Activated T-helper 2 cell treated with anti-CD3 and anti-CD28 coated beads, Interferon-gamma antibody, Interleukin-2, Interleukin-4, amounts not matched to agents 10 μg/mL and 5 μg/mL and 100 μg/mL, durations not matched to agents 14 hours and 24 hours and 36 hours (primary cell): ENCODE measurements around the gene VPS37B. TPM values are rescaled to one million over a fixed set of nuclear protein-coding genes. Genes with fewer than 3 reads are reported as not detected.

ENCODE experiments used
- DNase-seq: peaks from one replicate; pipeline ENCODE4 v3.0.0; 2021; ENCODE audit warnings: low spot score
- H3K27ac Mint-ChIP-seq: one replicate; pipeline ENCODE4 v1.8.0; 2021; ENCODE audit warnings: mixed read lengths
- H3K27me3 Mint-ChIP-seq: one replicate; pipeline ENCODE4 v1.8.0; 2021; ENCODE audit warnings: low read depth, mixed read lengths
- H3K36me3 Mint-ChIP-seq: one replicate; pipeline ENCODE4 v1.8.0; 2021; ENCODE audit warnings: low read depth, mixed read lengths
- H3K4me1 Mint-ChIP-seq: one replicate; pipeline ENCODE4 v1.8.0; 2021; ENCODE audit warnings: low read depth, mixed read lengths
- H3K4me3 Mint-ChIP-seq: one replicate; pipeline ENCODE4 v1.8.0; 2021; ENCODE audit warnings: low read depth, mild to moderate bottlenecking, moderate library complexity, mixed read lengths
- H3K9me3 Mint-ChIP-seq: one replicate; pipeline ENCODE4 v1.8.0; 2021; ENCODE audit warnings: mixed read lengths
- intact Hi-C: fragments of 100-400 bp; cut with micrococcal nuclease; formaldehyde crosslinking; loops from one replicate; pipeline ENCODE4 v1.15.1; 2023
- total RNA-seq: library from RNA; stranded (reverse); gene quantifications from 2 replicates; pipeline ENCODE4 v1.2.3, GENCODE V29; 2022

VPS37B gene
- total RNA-seq, 1 donor from 2014 or later = 11.7 TPM

GRCh38 chr12:122839907-122840554, 55.9 kb downstream of the VPS37B start:
- H3K36me3 Mint-ChIP-seq = peaks cover 14% of the 10 kb centered on the region
- intact Hi-C loops = no loop called here
- H3K4me1 Mint-ChIP-seq = peaks cover 13% of the 10 kb centered on the region
- no peaks in the 10 kb centered on the region for H3K27me3 Mint-ChIP-seq
- no peak for DNase-seq
- H3K9me3 Mint-ChIP-seq = no peaks in the 10 kb centered on the region
- no peak overlapping the region for H3K27ac Mint-ChIP-seq
- no peak overlapping the region for H3K4me3 Mint-ChIP-seq

DNA sequence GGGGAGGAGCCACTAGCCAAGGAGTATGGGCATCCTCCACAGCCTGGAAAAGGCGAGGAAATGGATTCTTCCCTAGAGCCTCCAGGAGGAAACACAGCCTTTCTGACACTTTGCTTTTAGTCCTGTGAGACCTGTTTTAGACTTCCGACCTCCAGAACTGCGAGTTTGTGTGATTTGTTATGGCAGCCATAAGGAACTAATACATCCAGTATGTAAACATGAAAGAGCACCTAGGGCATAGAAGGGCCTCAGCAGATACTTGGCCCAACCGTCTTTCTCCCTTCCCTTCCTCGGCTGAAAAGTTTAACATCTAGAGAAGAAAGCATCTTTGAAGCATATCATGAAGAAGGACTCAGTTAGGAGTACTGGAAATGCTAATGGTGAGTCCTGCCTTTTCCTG, 57.1 kb downstream of the VPS37B start:
- Mint-ChIP-seq H3K27ac (no peak overlapping the region), H3K4me3 (no peak overlapping the region), H3K36me3 (peaks cover 14% of the 10 kb centered on the region), H3K27me3 (peaks cover 8% of the 10 kb centered on the region), H3K4me1 (peaks cover 22% of the 10 kb centered on the region), H3K9me3 (no peaks in the 10 kb centered on the region)
- DNase-seq = no peak
- intact Hi-C loops = no loop called here

DNA sequence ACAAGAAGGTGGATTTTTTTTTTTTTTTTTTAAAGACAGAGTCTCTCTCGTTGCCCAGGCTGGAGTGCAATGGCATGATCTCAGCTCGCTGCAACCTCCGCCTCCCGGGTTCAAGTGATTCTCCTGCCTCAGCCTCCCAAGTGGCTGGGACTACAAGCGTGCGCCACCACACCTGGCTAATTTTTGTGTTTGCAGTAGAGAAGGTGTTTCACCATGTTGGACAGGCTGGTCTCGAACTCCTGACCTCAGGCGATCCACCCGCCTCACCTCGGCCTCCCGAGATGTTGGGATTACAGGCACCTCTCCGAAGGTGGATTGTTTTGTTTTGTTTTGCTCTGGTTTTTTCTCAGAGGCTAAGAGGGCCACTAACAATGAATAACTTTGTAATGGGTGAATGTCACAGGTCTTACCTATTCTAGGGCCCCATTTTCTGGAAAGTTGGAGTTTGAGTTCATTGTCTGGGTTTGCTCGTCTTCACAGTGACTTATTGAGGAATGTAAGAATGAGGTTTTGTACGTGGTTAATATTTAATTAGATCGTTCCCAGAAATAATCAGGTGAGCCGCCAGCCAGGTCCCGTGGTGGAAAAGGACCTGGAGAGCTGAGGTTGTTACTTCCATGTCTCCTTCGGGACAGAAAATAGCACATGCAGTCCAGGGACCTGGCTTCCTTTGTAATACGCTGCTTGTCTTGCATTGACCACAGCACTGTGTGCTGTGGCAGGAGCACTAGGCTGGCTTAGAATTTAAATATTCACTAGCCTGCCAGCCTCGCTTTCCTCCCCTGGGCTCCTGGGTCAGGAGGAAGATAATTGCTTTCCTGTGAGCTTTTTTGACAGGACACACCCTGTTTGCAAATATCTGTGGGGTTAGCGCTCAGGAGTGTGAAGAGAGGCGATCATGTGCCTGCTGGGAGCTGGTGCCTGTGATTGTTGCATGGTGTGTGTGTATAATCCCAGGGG, 58.3 kb downstream of the VPS37B start:
- Mint-ChIP-seq H3K4me1 (peaks cover 23% of the 10 kb centered on the region), H3K27me3 (peaks cover 14% of the 10 kb centered on the region), H3K4me3 (peak overlapping the region; percentile 27), H3K9me3 (no peaks in the 10 kb centered on the region), H3K36me3 (peaks cover 14% of the 10 kb centered on the region), H3K27ac (no peak overlapping the region)
- no peak for DNase-seq
- intact Hi-C loops = no loop called here

DNA sequence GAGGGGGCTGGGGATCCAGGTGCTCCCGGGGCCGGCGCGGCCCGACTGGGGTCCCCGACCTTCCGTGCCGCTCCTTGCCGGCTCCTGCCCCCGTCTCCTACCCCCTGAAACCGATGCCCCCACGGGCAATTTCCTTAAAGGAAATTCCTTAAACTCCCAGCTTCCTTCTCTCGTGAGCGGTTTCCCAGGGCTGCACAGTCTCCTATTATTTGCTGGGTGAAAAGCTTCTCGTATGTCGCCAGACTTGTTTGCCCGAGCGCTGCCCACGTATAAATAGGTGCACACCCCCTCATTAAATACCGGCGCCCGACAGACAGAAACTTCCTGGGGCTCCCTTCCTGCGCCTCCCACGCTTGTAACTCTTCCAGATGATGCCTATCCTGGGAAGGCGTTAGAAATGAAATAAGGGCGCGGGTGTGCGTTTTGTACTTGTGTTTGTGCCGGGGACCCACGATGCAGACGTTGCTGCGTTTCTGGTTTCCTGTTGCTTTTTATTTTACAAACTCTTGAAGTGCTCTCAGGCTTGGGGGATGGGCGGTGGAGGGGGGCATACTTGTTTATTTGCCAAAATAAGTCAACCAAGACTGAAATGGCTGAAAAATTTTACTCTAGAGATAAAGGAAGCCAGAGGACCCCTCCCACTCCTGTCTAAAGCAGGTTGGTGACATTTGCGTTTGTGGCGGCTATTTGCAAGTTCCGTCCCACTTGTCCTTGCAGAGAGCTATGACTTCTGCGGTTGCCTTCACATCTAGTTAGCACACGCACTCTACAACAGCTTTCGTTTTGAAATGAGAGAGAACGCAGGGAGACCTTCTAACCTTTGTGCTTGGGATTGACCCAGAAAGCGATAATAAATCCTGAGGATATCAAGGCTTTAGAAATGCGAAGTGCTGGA, 59.6 kb downstream of the VPS37B start:
- Mint-ChIP-seq H3K4me1 (peaks cover 23% of the 10 kb centered on the region), H3K9me3 (no peaks in the 10 kb centered on the region), H3K36me3 (peaks cover 14% of the 10 kb centered on the region), H3K4me3 (peak overlapping the region; percentile 90), H3K27ac (peak overlapping the region; percentile 85), H3K27me3 (peaks cover 14% of the 10 kb centered on the region)
- intact Hi-C loops = no loop called here
- DNase-seq = peak; percentile 59

DNA sequence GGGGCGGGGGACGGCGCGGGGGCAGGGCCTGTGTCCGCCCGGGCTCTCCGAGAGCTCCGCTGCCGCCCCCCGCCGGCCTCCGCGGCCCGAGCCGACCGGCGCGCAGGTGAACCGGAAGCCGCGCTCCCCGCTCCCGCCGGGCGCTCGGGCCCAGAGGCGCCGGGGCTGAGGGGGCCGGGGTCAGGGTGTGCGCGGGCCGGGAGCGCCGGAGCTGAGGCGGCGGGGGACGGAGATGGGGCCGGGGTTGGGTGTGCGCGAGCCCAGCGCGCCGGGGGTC, 60.2 kb downstream of the VPS37B start:
- no peak overlapping the region for H3K4me3 Mint-ChIP-seq
- intact Hi-C loops = no loop called here

GRCh38 chr12:122834921-122835749, 60.8 kb downstream of the VPS37B start, which contains the start of gene HIP1R:
HIP1R (plus strand) TSS chr12:122835457; CDS start chr12:122835551, 94 bp downstream.
- H3K4me3 Mint-ChIP-seq = peak within 1 kb of the TSS; percentile 91
- peak within 1 kb of the TSS; percentile 85 for H3K27ac Mint-ChIP-seq
- no peaks in the 10 kb centered on the region for H3K9me3 Mint-ChIP-seq
- peaks cover 23% of the 10 kb centered on the region for H3K4me1 Mint-ChIP-seq
- intact Hi-C loops = no loop called here
- H3K27me3 Mint-ChIP-seq = peaks cover 17% of the 10 kb centered on the region
- peak; percentile 48 for DNase-seq
- H3K36me3 Mint-ChIP-seq = peaks cover 14% of the 10 kb centered on the region

More for the DNA sequence above, 60.2 kb downstream of the VPS37B start:
- Mint-ChIP-seq H3K4me1 (peaks cover 23% of the 10 kb centered on the region), H3K27ac (no peak overlapping the region), H3K9me3 (no peaks in the 10 kb centered on the region), H3K36me3 (peaks cover 14% of the 10 kb centered on the region), H3K27me3 (peaks cover 16% of the 10 kb centered on the region)
- DNase-seq = no peak

DNA sequence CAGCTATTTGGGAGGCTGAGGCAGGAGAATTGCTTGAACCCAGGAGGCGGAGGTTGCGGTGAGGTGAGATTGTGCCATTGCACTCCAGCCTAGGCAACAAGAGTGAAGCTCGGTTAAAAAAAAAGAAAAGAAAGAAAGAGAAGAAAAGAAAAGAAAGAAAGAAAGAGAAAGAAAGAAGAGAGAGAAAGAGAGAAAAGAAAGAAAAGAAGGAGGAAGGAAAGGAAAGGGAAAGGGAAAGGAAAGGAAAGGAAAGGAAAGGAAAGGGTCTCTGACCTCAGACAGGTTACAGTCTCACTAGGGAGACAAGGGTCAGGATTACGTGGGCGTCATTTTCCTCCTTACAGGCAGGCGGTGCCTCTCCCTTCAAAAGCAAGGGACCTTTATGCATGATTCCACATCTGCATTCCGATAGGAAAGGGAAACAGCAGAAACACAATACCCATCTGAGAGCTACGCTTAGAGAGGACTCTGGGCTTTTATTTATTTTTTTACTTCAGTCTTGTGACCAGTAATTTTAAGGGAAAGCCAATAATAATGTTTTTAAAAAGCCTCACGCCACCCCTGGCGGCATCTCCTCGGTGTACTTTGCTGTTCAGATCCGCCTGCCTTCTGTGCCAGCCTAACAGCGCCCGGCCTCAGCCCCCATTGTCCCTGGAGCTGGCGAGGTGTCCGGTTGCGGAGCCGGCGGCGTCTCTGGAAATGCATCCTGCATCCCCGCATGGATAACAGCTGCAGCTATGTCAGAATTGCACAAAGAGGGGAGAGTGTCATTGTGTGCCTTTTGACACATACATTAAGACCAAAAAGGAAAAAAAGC, 61.6 kb downstream of the VPS37B start:
- Mint-ChIP-seq H3K9me3 (no peaks in the 10 kb centered on the region), H3K4me1 (peaks cover 23% of the 10 kb centered on the region), H3K27ac (peak overlapping the region; percentile 77), H3K36me3 (peaks cover 14% of the 10 kb centered on the region), H3K27me3 (peaks cover 23% of the 10 kb centered on the region), H3K4me3 (peak overlapping the region; percentile 91)
- intact Hi-C loops = no loop called here
- no peak for DNase-seq

DNA sequence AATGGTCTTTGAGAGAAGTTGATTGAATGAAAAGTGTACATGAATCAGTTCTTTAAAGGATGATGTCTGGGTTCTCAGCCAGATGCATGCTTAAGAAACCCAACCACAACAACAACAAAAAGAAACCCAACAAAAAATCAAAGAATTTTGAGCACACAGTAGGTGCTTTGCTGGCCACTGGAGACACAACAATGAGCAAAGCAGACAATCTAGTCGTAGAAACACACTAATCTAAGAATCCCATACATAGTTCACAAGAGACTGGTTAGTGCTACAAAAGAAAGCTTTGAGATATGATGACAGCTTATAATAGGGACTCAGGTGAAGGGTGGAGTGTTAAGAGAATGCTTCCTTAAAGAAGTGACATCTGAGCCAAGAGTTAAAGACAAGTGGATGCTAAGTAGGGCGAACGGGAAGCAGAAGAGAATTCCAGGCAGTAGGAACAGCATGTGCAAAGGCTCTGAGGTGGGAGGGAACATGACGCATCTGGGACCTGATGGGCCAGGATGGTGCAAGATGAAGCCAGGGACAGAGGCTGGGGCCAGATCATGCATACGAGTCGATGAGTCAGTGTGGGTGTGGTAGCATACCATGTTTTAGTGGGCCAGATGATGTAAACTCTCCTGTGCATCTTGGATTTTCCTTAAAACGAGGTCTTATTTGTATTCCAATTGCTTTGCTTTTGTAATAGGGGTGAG, 65.3 kb downstream of the VPS37B start:
- Mint-ChIP-seq H3K27ac (no peak overlapping the region), H3K27me3 (peaks cover 37% of the 10 kb centered on the region), H3K4me3 (no peak overlapping the region), H3K9me3 (no peaks in the 10 kb centered on the region), H3K4me1 (peaks cover 12% of the 10 kb centered on the region), H3K36me3 (no peaks in the 10 kb centered on the region)
- no peak for DNase-seq
- intact Hi-C loops = no loop called here

GRCh38 chr12:122827258-122827657, 68.7 kb downstream of the VPS37B start:
- no peak overlapping the region for H3K27ac Mint-ChIP-seq
- peaks cover 2% of the 10 kb centered on the region for H3K4me1 Mint-ChIP-seq
- intact Hi-C loops = no loop called here
- H3K9me3 Mint-ChIP-seq = no peaks in the 10 kb centered on the region
- no peaks in the 10 kb centered on the region for H3K36me3 Mint-ChIP-seq
- no peak overlapping the region for H3K4me3 Mint-ChIP-seq
- peaks cover 25% of the 10 kb centered on the region for H3K27me3 Mint-ChIP-seq
- no peak for DNase-seq

GRCh38 chr12:122825773-122826724, 69.9 kb downstream of the VPS37B start:
- intact Hi-C loops = no loop called here
- Mint-ChIP-seq H3K4me1 (peaks cover 2% of the 10 kb centered on the region), H3K36me3 (no peaks in the 10 kb centered on the region), H3K9me3 (no peaks in the 10 kb centered on the region), H3K27ac (no peak overlapping the region), H3K27me3 (peaks cover 25% of the 10 kb centered on the region), H3K4me3 (peak overlapping the region; percentile 8)
- no peak for DNase-seq
